GM12878 (cell line): ENCODE results near the gene PRM2.

Experiments
- CHD2 ChIP-seq: IDR thresholded peaks from 2 replicates; pipeline ENCODE4 v1.6.1; 2011; ENCODE audit warnings: low read depth, low read length, improper control_type of control experiment, borderline replicate concordance
- CHD4 ChIP-seq: fragments of 200-600 bp; sonication (generic); IDR thresholded peaks from 2 replicates; pipeline ENCODE4 v1.6.1; 2016; ENCODE audit warnings: mild to moderate bottlenecking
- CTCF ChIP-seq, 3 experiments: IDR thresholded peaks in 2 of 3; conservative IDR thresholded peaks in 1 of 3; 2 replicates each; pipeline ENCODE4 v1.5.1; 2011; ENCODE audit warnings: low read depth in 3 of 3, low read length in 3 of 3, mild to moderate bottlenecking in 3 of 3, control low read depth in 2 of 3, moderate library complexity in 2 of 3, inconsistent platforms in 1 of 3, mixed read lengths in 1 of 3; ENCODE audit not compliant: control insufficient read depth in 2 of 3, insufficient read depth in 1 of 3; ENCODE audit errors: extremely low read depth in 1 of 3
- EP300 ChIP-seq, 2 experiments: fragments of 150-350 bp in 1 of 2; IDR thresholded peaks; 2 replicates each; pipeline ENCODE4 v1.6.1; 2011 to 2012; ENCODE audit warnings: low read depth in 2 of 2, low read length in 2 of 2, borderline replicate concordance in 1 of 2, improper control_type of control experiment in 1 of 2, inconsistent platforms in 1 of 2; ENCODE audit not compliant: control insufficient read depth in 1 of 2
- JUND ChIP-seq: IDR thresholded peaks from 2 replicates; pipeline ENCODE4 v1.6.1; 2012; ENCODE audit warnings: low read depth, mild to moderate bottlenecking, low read length, improper control_type of control experiment, moderate library complexity
- NBN ChIP-seq: fragments of 450-650 bp; IDR thresholded peaks from 2 replicates; pipeline ENCODE4 v1.6.1; 2016
- NR2F1 ChIP-seq: fragments of 450-650 bp; conservative IDR thresholded peaks from 2 replicates; pipeline ENCODE4 v1.6.1; 2017; ENCODE audit warnings: mild to moderate bottlenecking
- NRF1 ChIP-seq: conservative IDR thresholded peaks from 2 replicates; pipeline ENCODE4 v1.6.1; 2011; ENCODE audit warnings: mild to moderate bottlenecking, low read depth, low read length, improper control_type of control experiment
- POLR2A ChIP-seq: IDR thresholded peaks from 2 replicates; pipeline ENCODE4 v1.6.1; 2011; ENCODE audit warnings: low read depth, mild to moderate bottlenecking, low read length
- RCOR1 ChIP-seq: conservative IDR thresholded peaks from 2 replicates; pipeline ENCODE4 v1.6.1; 2012; ENCODE audit warnings: low read depth, low read length, improper control_type of control experiment
- RFX5 ChIP-seq: IDR thresholded peaks from 2 replicates; pipeline ENCODE4 v1.6.1; 2011; ENCODE audit warnings: low read depth, low read length, improper control_type of control experiment
- SPI1 ChIP-seq: IDR thresholded peaks from 2 replicates; pipeline ENCODE4 v1.6.1; 2011; ENCODE audit warnings: low read depth, mild to moderate bottlenecking, low read length, moderate library complexity, borderline replicate concordance; ENCODE audit not compliant: insufficient read depth
- TAF1 ChIP-seq: IDR thresholded peaks from 2 replicates; pipeline ENCODE4 v1.6.1; 2011; ENCODE audit warnings: mild to moderate bottlenecking, low read depth, low read length, borderline replicate concordance
- ZNF622 ChIP-seq: fragments of 450-650 bp; IDR thresholded peaks from 2 replicates; pipeline ENCODE4 v1.6.1; 2017; ENCODE audit warnings: mild to moderate bottlenecking, inconsistent platforms

GRCh38 chr16:11248133-11248532 lies 28.1 kb downstream of the PRM2 start:
- TF ChIP-seq TAF1 (no peak), NRF1 (no peak), JUND (no peak), CTCF (IDR thresholded peaks at IDR 0.05 in 2 of 3, conservative IDR thresholded peaks at IDR 0.05 in 1 of 3; ENCODE audit: control insufficient read depth in 2 of 3, extremely low read depth in 1 of 3, insufficient read depth in 1 of 3, low read depth in 3 of 3, low read length in 3 of 3) (no peak), RFX5 (no peak), CHD2 (no peak), CHD4 (no peak), POLR2A (no peak), SPI1 (no peak), NBN (no peak), NR2F1 (no peak), EP300 (IDR thresholded peaks at IDR 0.05; ENCODE audit: borderline replicate concordance in 1 of 2, control insufficient read depth in 1 of 2, low read depth in 2 of 2, low read length in 2 of 2) (no peak), ZNF622 (no peak), RCOR1 (no peak)
